Measurements from ENCODE around the gene RTL1.

The RTL1 gene

GRCh38 chr14:100864960-100865681, 38.4 kb downstream of the RTL1 start:
- DNase-seq, result no peak

GRCh38 chr14:100864206-100864605, 39.3 kb downstream of the RTL1 start:
- no peak for DNase-seq

GRCh38 chr14:100862793-100863192, 40.7 kb downstream of the RTL1 start:
- no peak for DNase-seq

GRCh38 chr14:100862277-100862676, 41.2 kb downstream of the RTL1 start:
- no peak for DNase-seq

GRCh38 chr14:100861937-100862247, 41.6 kb downstream of the RTL1 start:
- DNase-seq, result no peak

GRCh38 chr14:100861188-100861936, 42.2 kb downstream of the RTL1 start:
- no peak for DNase-seq

- no peak for DNase-seq
These were observed 42.9 kb downstream of the RTL1 start for GRCh38 chr14:100860556-100861187.

- no peak for DNase-seq
These were observed 43.7 kb downstream of the RTL1 start for GRCh38 chr14:100859781-100860180.

- no peak for DNase-seq
These were observed 44.7 kb downstream of the RTL1 start for GRCh38 chr14:100858838-100859220.

GRCh38 chr14:100857923-100858837, 45.3 kb downstream of the RTL1 start:
- DNase-seq, result no peak

- DNase-seq, result no peak
These were observed 46.1 kb downstream of the RTL1 start for GRCh38 chr14:100857233-100857922.

GRCh38 chr14:100856056-100856950, 47.2 kb downstream of the RTL1 start:
- DNase-seq, result no peak

GRCh38 chr14:100855256-100855930, 48.1 kb downstream of the RTL1 start:
- DNase-seq, result no peak

- DNase-seq, result no peak
These were observed 49.1 kb downstream of the RTL1 start for GRCh38 chr14:100854435-100854834.

GRCh38 chr14:100851946-100852620, 51.4 kb downstream of the RTL1 start:
- DNase-seq, result no peak

GRCh38 chr14:100851586-100851916, 52.0 kb downstream of the RTL1 start:
- no peak for DNase-seq

- DNase-seq, result peak; percentile 98
These were observed 52.5 kb downstream of the RTL1 start for GRCh38 chr14:100850841-100851585.

- DNase-seq, result no peak
These were observed 54.3 kb downstream of the RTL1 start for GRCh38 chr14:100849115-100849781.

- DNase-seq, result no peak
These were observed 57.1 kb downstream of the RTL1 start for GRCh38 chr14:100846309-100846859.

All from activated CD8-positive, alpha-beta memory T cell treated with anti-CD3 and anti-CD28 coated beads, Interleukin-2, amount 50 U/mL, for 48 hours (primary cell).